Nephron progenitor cell (in vitro differentiated cells): ENCODE data around the gene CCNL2.
"Not testable (repeated sequence)": the region's sequence is repeated elsewhere in the genome, so short reads cannot be mapped to it uniquely, and the experiment has no call there.

Experiments used
- DNase-seq: peaks from one replicate; pipeline ENCODE4 v3.0.0; 2021
- H3K27ac Mint-ChIP-seq: 2 replicates; pipeline ENCODE4 v1.8.0; 2021; ENCODE audit warnings: mild to moderate bottlenecking, moderate library complexity, mixed read lengths
- H3K27me3 Mint-ChIP-seq: 2 replicates; pipeline ENCODE4 v1.8.0; 2021; ENCODE audit warnings: mild to moderate bottlenecking, low read depth, mixed read lengths; ENCODE audit not compliant: poor library complexity
- H3K36me3 Mint-ChIP-seq: 2 replicates; pipeline ENCODE4 v1.8.0; 2021; ENCODE audit warnings: low read depth, mixed read lengths
- H3K4me1 Mint-ChIP-seq: 2 replicates; pipeline ENCODE4 v1.8.0; 2021; ENCODE audit warnings: mixed read lengths
- H3K4me3 Mint-ChIP-seq: 2 replicates; pipeline ENCODE4 v1.8.0; 2021; ENCODE audit warnings: mild to moderate bottlenecking, moderate library complexity, mixed read lengths
- H3K9me3 Mint-ChIP-seq: 2 replicates; pipeline ENCODE4 v1.8.0; 2021; ENCODE audit warnings: mild to moderate bottlenecking, moderate library complexity, mixed read lengths
- CTCF ChIP-seq: fragments of 200-600 bp; sonication (generic); IDR thresholded peaks from 2 replicates; pipeline ENCODE4 v1.5.0; 2021; ENCODE audit warnings: antibody characterized with exemption

The CCNL2 gene

GRCh38 chr1:1373815-1374588 is 25.1 kb downstream of the CCNL2 start:
- Mint-ChIP-seq H3K36me3 (no peaks in the 10 kb centered on the region), H3K27me3 (no peaks in the 10 kb centered on the region), H3K4me3 (peak overlapping the region; percentile 89), H3K27ac (no peak overlapping the region), H3K9me3 (no peaks in the 10 kb centered on the region), H3K4me1 (peaks cover 20% of the 10 kb centered on the region)
- no peak for DNase-seq
- no peak for TF ChIP-seq CTCF

DNA sequence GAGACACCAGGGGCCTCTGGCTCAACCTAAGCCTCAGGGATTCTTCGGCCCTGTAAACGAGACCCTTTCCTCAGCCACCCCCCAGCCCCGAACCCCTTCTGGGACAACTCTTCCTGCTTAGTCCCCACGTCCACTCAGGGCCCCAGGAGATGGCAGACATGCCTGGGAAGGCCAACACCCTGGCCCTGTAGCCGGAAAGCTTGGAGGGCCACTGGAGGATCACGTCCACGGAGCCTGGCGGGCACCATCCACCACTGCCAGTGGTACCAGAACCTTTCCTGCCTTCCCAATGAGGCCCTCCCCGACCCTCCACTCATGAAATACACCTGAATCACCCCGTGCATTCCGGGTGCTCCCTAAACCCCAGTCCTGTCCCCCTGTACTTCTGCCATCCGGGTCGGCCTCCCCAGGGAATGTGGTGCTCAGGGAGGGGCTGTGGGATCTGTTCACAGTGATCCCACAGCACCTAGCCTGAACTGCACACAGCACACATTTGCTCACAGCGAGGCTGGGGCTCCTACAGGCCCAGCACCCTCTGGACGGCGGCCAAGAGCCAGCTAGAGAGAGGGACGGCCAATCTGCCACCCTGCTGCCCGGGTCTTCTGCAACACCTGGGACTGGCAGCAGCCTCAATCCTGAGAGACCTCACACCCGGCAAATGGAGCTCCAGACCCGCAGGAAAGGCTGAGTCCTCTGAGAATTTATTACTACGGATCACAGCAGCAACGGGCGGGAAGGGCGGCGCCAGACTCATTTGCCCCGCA is 25.9 kb downstream of the CCNL2 start:
- no peak for DNase-seq
- Mint-ChIP-seq H3K27ac (no peak overlapping the region), H3K4me3 (peak overlapping the region; percentile 89), H3K4me1 (peaks cover 20% of the 10 kb centered on the region), H3K36me3 (no peaks in the 10 kb centered on the region), H3K27me3 (no peaks in the 10 kb centered on the region), H3K9me3 (no peaks in the 10 kb centered on the region)
- TF ChIP-seq CTCF = no peak

- peak; percentile 96 for TF ChIP-seq CTCF
- Mint-ChIP-seq H3K4me3 (peak overlapping the region; percentile 59), H3K9me3 (no peaks in the 10 kb centered on the region), H3K4me1 (peaks cover 20% of the 10 kb centered on the region), H3K36me3 (no peaks in the 10 kb centered on the region), H3K27ac (no peak overlapping the region), H3K27me3 (no peaks in the 10 kb centered on the region)
- DNase-seq = peak; percentile 93
Observed at GRCh38 chr1:1371746-1372711, 27.1 kb downstream of the CCNL2 start.

- no peak for TF ChIP-seq CTCF
- Mint-ChIP-seq H3K4me1 (peaks cover 20% of the 10 kb centered on the region), H3K27me3 (no peaks in the 10 kb centered on the region), H3K9me3 (no peaks in the 10 kb centered on the region), H3K4me3 (no peak overlapping the region), H3K27ac (no peak overlapping the region), H3K36me3 (no peaks in the 10 kb centered on the region)
- no peak for DNase-seq
Observed at GRCh38 chr1:1371364-1371745, 27.8 kb downstream of the CCNL2 start.

DNA sequence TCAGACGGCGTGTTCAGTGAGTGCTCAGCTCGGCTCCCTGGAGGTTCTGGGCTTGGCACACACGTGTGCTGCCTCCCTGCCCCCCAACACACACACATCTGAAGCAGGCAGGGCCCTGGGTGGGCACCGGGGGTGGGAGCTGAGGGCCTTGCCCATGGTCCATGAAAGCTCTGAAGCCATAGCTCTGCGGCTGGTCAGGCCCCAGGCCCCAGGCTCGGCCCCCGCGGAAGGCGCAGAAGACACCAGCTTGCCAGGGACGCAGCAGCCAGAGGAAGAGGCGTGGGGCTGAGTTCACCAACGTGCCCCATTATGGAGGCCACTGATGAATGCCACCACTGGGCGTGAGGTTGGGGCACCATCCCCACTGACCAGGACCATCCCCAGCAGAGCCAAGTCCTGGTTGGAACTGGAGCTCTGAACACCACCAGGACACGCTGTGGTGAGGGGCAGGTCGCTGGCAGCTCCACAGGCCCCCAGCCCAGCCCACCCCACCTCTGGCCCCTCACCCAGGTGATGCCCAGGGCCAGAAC is 28.3 kb downstream of the CCNL2 start:
- no peaks in the 10 kb centered on the region for H3K9me3 Mint-ChIP-seq
- H3K36me3 Mint-ChIP-seq = no peaks in the 10 kb centered on the region
- no peaks in the 10 kb centered on the region for H3K27me3 Mint-ChIP-seq
- no peak for DNase-seq
- TF ChIP-seq CTCF = no peak
- H3K4me3 Mint-ChIP-seq = no peak overlapping the region
- H3K27ac Mint-ChIP-seq = no peak overlapping the region
- peaks cover 20% of the 10 kb centered on the region for H3K4me1 Mint-ChIP-seq

- H3K27me3 Mint-ChIP-seq = not testable (repeated sequence)
Observed at GRCh38 chr1:1370094-1370493, 29.0 kb downstream of the CCNL2 start.

More at GRCh38 chr1:1370094-1370493, 29.0 kb downstream of the CCNL2 start:
- not testable (repeated sequence) for H3K27ac Mint-ChIP-seq, H3K36me3 Mint-ChIP-seq, H3K9me3 Mint-ChIP-seq, DNase-seq, H3K4me3 Mint-ChIP-seq
- peaks cover 15% of the 10 kb centered on the region for H3K4me1 Mint-ChIP-seq
